ENCODE data around the gene ALCAM. TPM values are rescaled to one million over a fixed set of nuclear protein-coding genes. Genes with fewer than 3 reads are reported as not detected.
A peak's percentile ranks its signal among the peaks of the same experiment; 100 is the strongest.

The ALCAM gene
- polyA plus RNA-seq, 1 of the 3 experiments (the other 2 are of a cell fraction): 58.3 TPM

- ChIA-PET CTCF (no interaction called here), POLR2A (no interaction called here)
- Histone ChIP-seq H3F3A (replicated peaks; ENCODE audit: insufficient read depth) (peaks cover 11% of the 10 kb centered on the region), H2AFZ (ENCODE audit: low read depth) (no peak overlapping the region), H3K27me3 (ENCODE audit: insufficient read depth) (no peaks in the 10 kb centered on the region), H3K27ac (ENCODE audit: low read depth in 2 of 2, low read length in 1 of 2) (no peak overlapping the region), H4K20me1 (ENCODE audit: insufficient read depth) (no peaks in the 10 kb centered on the region; the same call in 1 of the 2 replicates), H3K4me3 (ENCODE audit: low read depth in 2 of 2, low read length in 1 of 2) (no peak overlapping the region), H3K9me2 (no peaks in the 10 kb centered on the region), H3K9ac (no peak overlapping the region), H3K36me3 (replicated peaks in 1 of 2; ENCODE audit: control insufficient read depth in 1 of 2, insufficient read depth in 2 of 2, low read length in 1 of 2) (peaks cover 0 to 23% of the 10 kb centered on the region in 2 experiments), H3K4me2 (no peak overlapping the region), H3K79me2 (ENCODE audit: insufficient read depth) (peaks cover 76% of the 10 kb centered on the region), H3K9me3 (no peaks in the 10 kb centered on the region), H3K4me1 (ENCODE audit: control insufficient read depth in 1 of 2, insufficient read depth in 2 of 2, low read depth in 1 of 2, low read length in 1 of 2) (peaks cover 5 to 24% of the 10 kb centered on the region in 2 experiments; a peak in 3 of 4 replicates)
- no peak for DNase-seq
- TF ChIP-seq IRF3 (IDR thresholded peaks at IDR 0.05; ENCODE audit: low read depth, low read length): no peak
- no peak for TF ChIP-seq SMC3 (IDR thresholded peaks at IDR 0.05; ENCODE audit: low read depth, low read length)
- TF ChIP-seq MEF2A (IDR thresholded peaks at IDR 0.05; ENCODE audit: borderline replicate concordance, low read depth): no peak
- no peak for TF ChIP-seq GABPA (IDR thresholded peaks at IDR 0.05; ENCODE audit: low read depth)
- no peak for TF ChIP-seq JUND (IDR thresholded peaks at IDR 0.05)
- TF ChIP-seq, protein P1, sequence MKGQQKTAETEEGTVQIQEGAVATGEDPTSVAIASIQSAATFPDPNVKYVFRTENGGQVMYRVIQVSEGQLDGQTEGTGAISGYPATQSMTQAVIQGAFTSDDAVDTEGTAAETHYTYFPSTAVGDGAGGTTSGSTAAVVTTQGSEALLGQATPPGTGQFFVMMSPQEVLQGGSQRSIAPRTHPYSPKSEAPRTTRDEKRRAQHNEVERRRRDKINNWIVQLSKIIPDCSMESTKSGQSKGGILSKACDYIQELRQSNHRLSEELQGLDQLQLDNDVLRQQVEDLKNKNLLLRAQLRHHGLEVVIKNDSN (IDR thresholded peaks at IDR 0.05; ENCODE audit: borderline replicate concordance, low read depth): no peak
- TF ChIP-seq EP300 (IDR thresholded peaks at IDR 0.05; ENCODE audit: borderline replicate concordance in 1 of 2, low read depth in 1 of 2, low read length in 1 of 2): no peak
- no peak for TF ChIP-seq SIN3A (IDR thresholded peaks at IDR 0.05; ENCODE audit: borderline replicate concordance, low read depth, low read length)
- no peak for TF ChIP-seq FOSL2 (IDR thresholded peaks at IDR 0.05; ENCODE audit: borderline replicate concordance, low read depth)
- no peak for TF ChIP-seq NRF1 (IDR thresholded peaks at IDR 0.05; ENCODE audit: low read depth, low read length)
- no peak for TF ChIP-seq NFIC (IDR thresholded peaks at IDR 0.05; ENCODE audit: borderline replicate concordance)
- 83% methylated on average over 4 of the region's 4 CpGs for WGBS (ENCODE audit: low lambda C conversion rate)
Measured at GRCh38 chr3:105497386-105497785, 130.7 kb downstream of the ALCAM start.

- peaks cover 91% of the 10 kb centered on the region for H3K79me2 ChIP-seq (ENCODE audit: insufficient read depth)
Measured at GRCh38 chr3:105499961-105500360, 133.3 kb downstream of the ALCAM start.

More at GRCh38 chr3:105499961-105500360, 133.3 kb downstream of the ALCAM start:
- H3K27ac ChIP-seq (ENCODE audit: low read depth in 2 of 2, low read length in 1 of 2): peak overlapping the region; percentile 28 to 43; a peak in 3 of 4 replicates
- TF ChIP-seq SIN3A (IDR thresholded peaks at IDR 0.05; ENCODE audit: borderline replicate concordance, low read depth, low read length) (no peak), MEF2A (IDR thresholded peaks at IDR 0.05; ENCODE audit: borderline replicate concordance, low read depth) (no peak), NFIC (IDR thresholded peaks at IDR 0.05; ENCODE audit: borderline replicate concordance) (no peak), USF2 (IDR thresholded peaks at IDR 0.05; ENCODE audit: borderline replicate concordance, low read depth, low read length) (no peak), RAD21 (IDR thresholded peaks at IDR 0.05; ENCODE audit: low read length) (no peak), JUND (IDR thresholded peaks at IDR 0.05) (no peak), RXRA (IDR thresholded peaks at IDR 0.05; ENCODE audit: borderline replicate concordance, low read depth) (no peak), MXI1 (IDR thresholded peaks at IDR 0.05; ENCODE audit: low read depth, low read length) (no peak), FOSL2 (IDR thresholded peaks at IDR 0.05; ENCODE audit: borderline replicate concordance, low read depth) (no peak), REST (IDR thresholded peaks at IDR 0.05; ENCODE audit: low read depth, low read length) (no peak), GATA2 (CRISPR knock-in tag; IDR thresholded peaks at IDR 0.05) (no peak), ELF1 (IDR thresholded peaks at IDR 0.05) (no peak), RCOR1 (IDR thresholded peaks at IDR 0.05; ENCODE audit: low read length) (no peak)
- TF ChIP-seq, protein P2, sequence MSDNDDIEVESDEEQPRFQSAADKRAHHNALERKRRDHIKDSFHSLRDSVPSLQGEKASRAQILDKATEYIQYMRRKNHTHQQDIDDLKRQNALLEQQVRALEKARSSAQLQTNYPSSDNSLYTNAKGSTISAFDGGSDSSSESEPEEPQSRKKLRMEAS (IDR thresholded peaks at IDR 0.05; ENCODE audit: low read depth): no peak
- H3K4me2 ChIP-seq: no peak overlapping the region
- H3K9me3 ChIP-seq: no peaks in the 10 kb centered on the region
- no peak overlapping the region for H2AFZ ChIP-seq (ENCODE audit: low read depth)
- no peaks in the 10 kb centered on the region for H3K9me2 ChIP-seq
- H4K20me1 ChIP-seq (ENCODE audit: insufficient read depth): no peaks in the 10 kb centered on the region; the same call in 1 of the 2 replicates
- peaks cover 11% of the 10 kb centered on the region for H3F3A ChIP-seq (replicated peaks; ENCODE audit: insufficient read depth)
- H3K9ac ChIP-seq: no peak overlapping the region
- H3K4me3 ChIP-seq (ENCODE audit: low read depth in 2 of 2, low read length in 1 of 2): no peak overlapping the region
- ChIA-PET CTCF (interaction anchor here (1.7 kb wide), 1 partner anchor 26 kb away, joined by 3 read pairs; no protein-coding TSS in a partner anchor), POLR2A (no interaction called here)
- no peak for DNase-seq
- no peaks in the 10 kb centered on the region for H3K27me3 ChIP-seq (ENCODE audit: insufficient read depth)
- H3K36me3 ChIP-seq (replicated peaks in 1 of 2; ENCODE audit: control insufficient read depth in 1 of 2, insufficient read depth in 2 of 2, low read length in 1 of 2): peaks cover 0 to 14% of the 10 kb centered on the region in 2 experiments
- peaks cover 16 to 33% of the 10 kb centered on the region in 2 experiments; a peak in 3 of 4 replicates for H3K4me1 ChIP-seq (ENCODE audit: control insufficient read depth in 1 of 2, insufficient read depth in 2 of 2, low read depth in 1 of 2, low read length in 1 of 2)
- WGBS (ENCODE audit: low lambda C conversion rate): 0% methylated on average over 1 of the region's 1 CpG

All from SK-N-SH (cell line).